ENCODE results near the gene ATF7.
"Not testable (repeated sequence)": the region's sequence is repeated elsewhere in the genome, so short reads cannot be mapped to it uniquely, and the experiment has no call there.

ATF7 gene

GRCh38 chr12:53482626-53483168, 143.5 kb downstream of the ATF7 start:
- no peak overlapping the region for H3K4me3 ChIP-seq (ENCODE audit: low read depth in 1 of 5, low read length in 5 of 5)
- H3K36me3 ChIP-seq (ENCODE audit: control insufficient read depth in 5 of 5, insufficient read depth in 5 of 5, low read length in 5 of 5): peaks cover 17 to 95% (median 85%) of the 10 kb centered on the region in 5 donors
- H3K9ac ChIP-seq (ENCODE audit: low read length in 5 of 5): no peak overlapping the region
- no peak overlapping the region for H3K27ac ChIP-seq (ENCODE audit: low read depth, low read length)
- H3K27me3 ChIP-seq (ENCODE audit: control insufficient read depth in 5 of 5, insufficient read depth in 4 of 5, low read length in 5 of 5): no peaks in the 10 kb centered on the region
- no peaks in the 10 kb centered on the region for H3K9me3 ChIP-seq (ENCODE audit: control insufficient read depth in 5 of 5, low read length in 5 of 5)
- no peaks in the 10 kb centered on the region for H3K4me1 ChIP-seq (ENCODE audit: control insufficient read depth in 5 of 5, insufficient read depth in 5 of 5, low read length in 5 of 5)

GRCh38 chr12:53481939-53482586, 144.1 kb downstream of the ATF7 start:
- Histone ChIP-seq H3K27ac (ENCODE audit: low read depth, low read length) (no peak overlapping the region), H3K4me1 (ENCODE audit: control insufficient read depth in 5 of 5, insufficient read depth in 5 of 5, low read length in 5 of 5) (no peaks in the 10 kb centered on the region), H3K27me3 (ENCODE audit: control insufficient read depth in 5 of 5, insufficient read depth in 4 of 5, low read length in 5 of 5) (no peaks in the 10 kb centered on the region), H3K9me3 (ENCODE audit: control insufficient read depth in 5 of 5, low read length in 5 of 5) (no peaks in the 10 kb centered on the region), H3K9ac (ENCODE audit: low read length in 5 of 5) (no peak overlapping the region), H3K4me3 (ENCODE audit: low read depth in 1 of 5, low read length in 5 of 5) (no peak overlapping the region), H3K36me3 (ENCODE audit: control insufficient read depth in 5 of 5, insufficient read depth in 5 of 5, low read length in 5 of 5) (peaks cover 19 to 93% (median 84%) of the 10 kb centered on the region in 5 donors)

GRCh38 chr12:53481458-53481857, 144.7 kb downstream of the ATF7 start:
- peaks cover 22 to 93% (median 85%) of the 10 kb centered on the region in 5 donors for H3K36me3 ChIP-seq (ENCODE audit: control insufficient read depth in 5 of 5, insufficient read depth in 5 of 5, low read length in 5 of 5)
- H3K9ac ChIP-seq (ENCODE audit: low read length in 5 of 5); H3K4me1 ChIP-seq (ENCODE audit: control insufficient read depth in 5 of 5, insufficient read depth in 5 of 5, low read length in 5 of 5); H3K4me3 ChIP-seq (ENCODE audit: low read depth in 1 of 5, low read length in 5 of 5); H3K27ac ChIP-seq (ENCODE audit: low read depth, low read length); H3K9me3 ChIP-seq (ENCODE audit: control insufficient read depth in 5 of 5, low read length in 5 of 5); H3K27me3 ChIP-seq (ENCODE audit: control insufficient read depth in 5 of 5, insufficient read depth in 4 of 5, low read length in 5 of 5): not testable (repeated sequence)

- Histone ChIP-seq H3K4me3 (ENCODE audit: low read depth in 1 of 5, low read length in 5 of 5) (no peak overlapping the region), H3K9ac (ENCODE audit: low read length in 5 of 5) (no peak overlapping the region), H3K27me3 (ENCODE audit: control insufficient read depth in 5 of 5, insufficient read depth in 4 of 5, low read length in 5 of 5) (no peaks in the 10 kb centered on the region), H3K27ac (ENCODE audit: low read depth, low read length) (no peak overlapping the region), H3K9me3 (ENCODE audit: control insufficient read depth in 5 of 5, low read length in 5 of 5) (no peaks in the 10 kb centered on the region), H3K4me1 (ENCODE audit: control insufficient read depth in 5 of 5, insufficient read depth in 5 of 5, low read length in 5 of 5) (no peaks in the 10 kb centered on the region), H3K36me3 (ENCODE audit: control insufficient read depth in 5 of 5, insufficient read depth in 5 of 5, low read length in 5 of 5) (peaks cover 29 to 93% (median 85%) of the 10 kb centered on the region in 5 donors)
Observed at GRCh38 chr12:53480491-53481442, 145.4 kb downstream of the ATF7 start.

GRCh38 chr12:53479331-53479730, 146.9 kb downstream of the ATF7 start:
- no peaks in the 10 kb centered on the region for H3K9me3 ChIP-seq (ENCODE audit: control insufficient read depth in 5 of 5, low read length in 5 of 5)
- H3K36me3 ChIP-seq (ENCODE audit: control insufficient read depth in 5 of 5, insufficient read depth in 5 of 5, low read length in 5 of 5): peaks cover 40 to 93% (median 90%) of the 10 kb centered on the region in 5 donors
- no peak overlapping the region for H3K27ac ChIP-seq (ENCODE audit: low read depth, low read length)
- H3K9ac ChIP-seq (ENCODE audit: low read length in 5 of 5): no peak overlapping the region
- H3K4me3 ChIP-seq (ENCODE audit: low read depth in 1 of 5, low read length in 5 of 5): no peak overlapping the region
- no peaks in the 10 kb centered on the region for H3K4me1 ChIP-seq (ENCODE audit: control insufficient read depth in 5 of 5, insufficient read depth in 5 of 5, low read length in 5 of 5)
- H3K27me3 ChIP-seq (ENCODE audit: control insufficient read depth in 5 of 5, insufficient read depth in 4 of 5, low read length in 5 of 5): no peaks in the 10 kb centered on the region

GRCh38 chr12:53478865-53479264, 147.3 kb downstream of the ATF7 start:
- peak overlapping the region in 1 of 5 donors; percentile 22 for H3K9ac ChIP-seq (ENCODE audit: low read length in 5 of 5)
- H3K4me3 ChIP-seq (ENCODE audit: low read depth in 1 of 5, low read length in 5 of 5): no peak overlapping the region
- no peaks in the 10 kb centered on the region for H3K9me3 ChIP-seq (ENCODE audit: control insufficient read depth in 5 of 5, low read length in 5 of 5)
- H3K4me1 ChIP-seq (ENCODE audit: control insufficient read depth in 5 of 5, insufficient read depth in 5 of 5, low read length in 5 of 5): peaks cover 0 to 1% (median 0%) of the 10 kb centered on the region in 5 donors
- H3K27ac ChIP-seq (ENCODE audit: low read depth, low read length): peak overlapping the region; percentile 47
- H3K36me3 ChIP-seq (ENCODE audit: control insufficient read depth in 5 of 5, insufficient read depth in 5 of 5, low read length in 5 of 5): peaks cover 44 to 92% (median 90%) of the 10 kb centered on the region in 5 donors
- no peaks in the 10 kb centered on the region for H3K27me3 ChIP-seq (ENCODE audit: control insufficient read depth in 5 of 5, insufficient read depth in 4 of 5, low read length in 5 of 5)

GRCh38 chr12:53476769-53477209, 149.4 kb downstream of the ATF7 start:
- no peak overlapping the region for H3K27ac ChIP-seq (ENCODE audit: low read depth, low read length)
- H3K4me1 ChIP-seq (ENCODE audit: control insufficient read depth in 5 of 5, insufficient read depth in 5 of 5, low read length in 5 of 5): peaks cover 0 to 10% (median 0%) of the 10 kb centered on the region in 5 donors
- H3K4me3 ChIP-seq (ENCODE audit: low read depth in 1 of 5, low read length in 5 of 5): no peak overlapping the region
- H3K9ac ChIP-seq (ENCODE audit: low read length in 5 of 5): no peak overlapping the region
- no peaks in the 10 kb centered on the region for H3K27me3 ChIP-seq (ENCODE audit: control insufficient read depth in 5 of 5, insufficient read depth in 4 of 5, low read length in 5 of 5)
- no peaks in the 10 kb centered on the region for H3K9me3 ChIP-seq (ENCODE audit: control insufficient read depth in 5 of 5, low read length in 5 of 5)
- H3K36me3 ChIP-seq (ENCODE audit: control insufficient read depth in 5 of 5, insufficient read depth in 5 of 5, low read length in 5 of 5): peaks cover 61 to 92% (median 90%) of the 10 kb centered on the region in 5 donors

- Histone ChIP-seq H3K36me3 (ENCODE audit: control insufficient read depth in 5 of 5, insufficient read depth in 5 of 5, low read length in 5 of 5) (peaks cover 64 to 95% (median 93%) of the 10 kb centered on the region in 5 donors), H3K9me3 (ENCODE audit: control insufficient read depth in 5 of 5, low read length in 5 of 5) (no peaks in the 10 kb centered on the region), H3K9ac (ENCODE audit: low read length in 5 of 5) (no peak overlapping the region), H3K27me3 (ENCODE audit: control insufficient read depth in 5 of 5, insufficient read depth in 4 of 5, low read length in 5 of 5) (no peaks in the 10 kb centered on the region), H3K27ac (ENCODE audit: low read depth, low read length) (no peak overlapping the region), H3K4me3 (ENCODE audit: low read depth in 1 of 5, low read length in 5 of 5) (no peak overlapping the region), H3K4me1 (ENCODE audit: control insufficient read depth in 5 of 5, insufficient read depth in 5 of 5, low read length in 5 of 5) (peaks cover 0 to 10% (median 0%) of the 10 kb centered on the region in 5 donors)
Observed at GRCh38 chr12:53474819-53475218, 151.4 kb downstream of the ATF7 start.

- Histone ChIP-seq H3K36me3 (ENCODE audit: control insufficient read depth in 5 of 5, insufficient read depth in 5 of 5, low read length in 5 of 5) (peaks cover 59 to 96% (median 93%) of the 10 kb centered on the region in 5 donors), H3K27ac (ENCODE audit: low read depth, low read length) (no peak overlapping the region), H3K4me1 (ENCODE audit: control insufficient read depth in 5 of 5, insufficient read depth in 5 of 5, low read length in 5 of 5) (peaks cover 0 to 10% (median 0%) of the 10 kb centered on the region in 5 donors), H3K4me3 (ENCODE audit: low read depth in 1 of 5, low read length in 5 of 5) (no peak overlapping the region), H3K9me3 (ENCODE audit: control insufficient read depth in 5 of 5, low read length in 5 of 5) (no peaks in the 10 kb centered on the region), H3K27me3 (ENCODE audit: control insufficient read depth in 5 of 5, insufficient read depth in 4 of 5, low read length in 5 of 5) (no peaks in the 10 kb centered on the region), H3K9ac (ENCODE audit: low read length in 5 of 5) (no peak overlapping the region)
Observed at GRCh38 chr12:53474077-53474476, 152.1 kb downstream of the ATF7 start.
